H1 (cell line): ENCODE measurements around the gene GALNT1. TPM values are rescaled to one million over a fixed set of nuclear protein-coding genes. Genes with fewer than 3 reads are reported as not detected.

Source experiments
- CTCF ChIA-PET: fragments of 300-600 bp; sonication (Branson Sonifier 250); formaldehyde crosslinking; loops from one replicate; lab custom pipeline; 2021; ENCODE audit not compliant: partially characterized antibody; lab: Charles Lee
- POLR2A ChIA-PET: fragments of 300-600 bp; sonication (Branson Sonifier 250); formaldehyde crosslinking; loops from one replicate; lab custom pipeline; 2021; ENCODE audit warnings: inconsistent platforms; ENCODE audit not compliant: partially characterized antibody; lab: Charles Lee
- DNase-seq, 2 experiments: peaks; one replicate each; pipeline versions ENCODE4 v3.0.0 to v3.0.0-alpha.2; 2010 to 2022; ENCODE audit warnings: low spot score in 2 of 2, low read depth in 1 of 2, mixed read lengths in 1 of 2
- FAIRE-seq: peaks from 2 replicates; lab custom pipeline; 2011; peaks lifted over from hg19 to GRCh38; lab: Jason Lieb, UNC
- H2AFZ ChIP-seq: 2 replicates; pipeline ENCODE4 v1.8.1; 2012; ENCODE audit warnings: low read length, inconsistent platforms
- H2AK5ac ChIP-seq: 2 replicates; pipeline ENCODE4 v1.6.1; 2013; ENCODE audit warnings: low read depth, low read length
- H2BK120ac ChIP-seq: replicated peaks from 2 replicates; pipeline ENCODE3; 2013; ENCODE audit warnings: low read depth, low read length, inconsistent platforms
- H2BK12ac ChIP-seq: 2 replicates; pipeline ENCODE4 v1.6.1; 2013; ENCODE audit warnings: low read depth, low read length
- H2BK15ac ChIP-seq: 2 replicates; pipeline ENCODE4 v1.6.1; 2013; ENCODE audit warnings: low read length
- H2BK20ac ChIP-seq: 2 replicates; pipeline ENCODE4 v1.6.1; 2013; ENCODE audit warnings: low read length
- H2BK5ac ChIP-seq: 2 replicates; pipeline ENCODE4 v1.6.1; 2013; ENCODE audit warnings: low read depth, low read length
- H3K14ac ChIP-seq: 2 replicates; pipeline ENCODE4 v1.6.1; 2013; ENCODE audit warnings: inconsistent platforms; ENCODE audit not compliant: insufficient read length
- H3K18ac ChIP-seq: 2 replicates; pipeline ENCODE4 v1.6.1; 2013; ENCODE audit warnings: low read length; ENCODE audit errors: extremely low read depth
- H3K23ac ChIP-seq: 2 replicates; pipeline ENCODE4 v1.6.1; 2013; ENCODE audit warnings: inconsistent platforms; ENCODE audit not compliant: insufficient read length
- H3K23me2 ChIP-seq: 2 replicates; pipeline ENCODE4 v1.6.1; 2013; ENCODE audit warnings: low read depth, low read length
- H3K27ac ChIP-seq: 2 replicates; pipeline ENCODE4 v1.6.1; 2011; ENCODE audit warnings: low read depth, low read length, inconsistent platforms
- H3K27me3 ChIP-seq, 4 experiments: replicated peaks in 1 of 4; 1 replicate in 1 of 4; 2 replicates in 3 of 4; pipeline versions ENCODE4 v1.6.1 to v1.8.1; 2011 to 2013; ENCODE audit warnings: low read length in 3 of 4, mild to moderate bottlenecking in 3 of 4, inconsistent platforms in 2 of 4, mixed read lengths in 2 of 4, moderate library complexity in 1 of 4; ENCODE audit not compliant: control insufficient read depth in 3 of 4, insufficient read depth in 3 of 4; ENCODE audit errors: extremely low read depth in 1 of 4
- H3K36me3 ChIP-seq, 4 experiments: 2 replicates each; pipeline versions ENCODE4 v1.6.1 to v1.8.1; 2011 to 2013; ENCODE audit warnings: mild to moderate bottlenecking in 4 of 4, low read length in 3 of 4, moderate library complexity in 2 of 4, control low read depth in 1 of 4, inconsistent platforms in 1 of 4; ENCODE audit not compliant: insufficient read depth in 4 of 4, control insufficient read depth in 2 of 4
- H3K4ac ChIP-seq: replicated peaks from 2 replicates; pipeline ENCODE3; 2013; ENCODE audit warnings: low read length, low read depth, mixed read lengths, inconsistent platforms; ENCODE audit not compliant: insufficient read length
- H3K4me1 ChIP-seq, 4 experiments: replicated peaks in 1 of 4; 1 replicate in 1 of 4; 2 replicates in 3 of 4; pipeline versions ENCODE4 v1.6.1 to v1.8.1; 2011 to 2013; ENCODE audit warnings: low read length in 3 of 4, inconsistent platforms in 2 of 4, mixed read lengths in 1 of 4; ENCODE audit not compliant: insufficient read depth in 4 of 4, control insufficient read depth in 3 of 4
- H3K4me2 ChIP-seq, 2 experiments: 2 replicates each; pipeline versions ENCODE4 v1.6.1 to v1.8.1; 2011 to 2013; ENCODE audit warnings: low read depth in 2 of 2, low read length in 2 of 2, control low read depth in 1 of 2, inconsistent platforms in 1 of 2, mild to moderate bottlenecking in 1 of 2; ENCODE audit not compliant: insufficient read depth in 1 of 2
- H3K4me3 ChIP-seq, 4 experiments: fragments of 200-600, 300-600 bp in 1 of 4; sonication (generic), shearing (Covaris generic), sonication (Bioruptor Twin) in 1 of 4; 2 replicates each; pipeline versions ENCODE4 v1.5.1 to v1.8.1; 2011 to 2016; ENCODE audit warnings: low read length in 4 of 4, low read depth in 3 of 4, control low read depth in 2 of 4, inconsistent platforms in 2 of 4, mild to moderate bottlenecking in 2 of 4, mixed read lengths in 1 of 4, moderate library complexity in 1 of 4; ENCODE audit not compliant: insufficient read depth in 2 of 4; ENCODE audit errors: extremely low read depth in 1 of 4
- H3K56ac ChIP-seq: replicated peaks from 2 replicates; pipeline ENCODE3; 2013; ENCODE audit warnings: low read depth, mild to moderate bottlenecking, mixed read lengths, low read length, inconsistent platforms; ENCODE audit not compliant: insufficient read length
- H3K79me1 ChIP-seq: 2 replicates; pipeline ENCODE4 v1.6.1; 2013; ENCODE audit warnings: low read depth, low read length, control low read depth
- H3K79me2 ChIP-seq, 2 experiments: 2 replicates each; pipeline versions ENCODE4 v1.6.1 to v1.8.1; 2012 to 2013; ENCODE audit warnings: low read length in 2 of 2, mild to moderate bottlenecking in 2 of 2, inconsistent platforms in 1 of 2; ENCODE audit not compliant: insufficient read depth in 2 of 2, control insufficient read depth in 1 of 2
- H3K9ac ChIP-seq, 4 experiments: replicated peaks in 1 of 4; 1 replicate in 1 of 4; 2 replicates in 3 of 4; pipeline versions ENCODE4 v1.6.1 to v1.8.1; 2011 to 2013; ENCODE audit warnings: low read depth in 3 of 4, low read length in 3 of 4, control low read depth in 2 of 4, mild to moderate bottlenecking in 2 of 4, moderate library complexity in 2 of 4, inconsistent platforms in 1 of 4; ENCODE audit errors: extremely low read depth in 1 of 4
- H3K9me3 ChIP-seq, 2 experiments: 2 replicates each; pipeline versions ENCODE4 v1.6.1 to v1.8.1; 2012 to 2013; ENCODE audit warnings: mild to moderate bottlenecking in 2 of 2, moderate library complexity in 2 of 2, control low read depth in 1 of 2, inconsistent platforms in 1 of 2, low read depth in 1 of 2, low read length in 1 of 2, mixed read lengths in 1 of 2; ENCODE audit not compliant: insufficient read depth in 2 of 2
- H4K20me1 ChIP-seq, 2 experiments: replicated peaks in 1 of 2; 2 replicates each; pipeline versions ENCODE3 to v1.8.1; 2011 to 2013; ENCODE audit warnings: inconsistent platforms in 2 of 2, low read length in 2 of 2, mild to moderate bottlenecking in 1 of 2; ENCODE audit not compliant: insufficient read depth in 2 of 2, control insufficient read depth in 1 of 2
- H4K5ac ChIP-seq: 2 replicates; pipeline ENCODE4 v1.6.1; 2013; ENCODE audit warnings: low read length, low read depth, mixed read lengths, inconsistent platforms; ENCODE audit not compliant: insufficient read length
- H4K8ac ChIP-seq: 2 replicates; pipeline ENCODE4 v1.8.0; 2013; ENCODE audit warnings: mild to moderate bottlenecking, moderate library complexity, low read length, inconsistent platforms; ENCODE audit not compliant: insufficient read depth; ENCODE audit errors: extremely low read depth
- H4K91ac ChIP-seq: replicated peaks from 2 replicates; pipeline ENCODE3; 2013; ENCODE audit warnings: low read length, mixed read lengths, inconsistent platforms; ENCODE audit not compliant: insufficient read length
- BRCA1 ChIP-seq: IDR thresholded peaks from 2 replicates; pipeline ENCODE4 v1.6.1; 2012; ENCODE audit warnings: low read depth, low read length, improper control_type of control experiment
- HDAC6 ChIP-seq: IDR thresholded peaks from one replicate; pipeline ENCODE4 v1.7.1; 2012; ENCODE audit warnings: low read depth, mild to moderate bottlenecking, inconsistent platforms, low read length, moderate library complexity
- JUN ChIP-seq: IDR thresholded peaks from 2 replicates; pipeline ENCODE4 v1.6.1; 2011; ENCODE audit warnings: low read depth, mild to moderate bottlenecking, improper control_type of control experiment, low read length
- KDM5A ChIP-seq: fragments of 200-600 bp; IDR thresholded peaks from 2 replicates; pipeline ENCODE4 v1.7.1; 2012; ENCODE audit warnings: mild to moderate bottlenecking, low read length, inconsistent platforms, mixed read lengths
- MAFK ChIP-seq: IDR thresholded peaks from 2 replicates; pipeline ENCODE4 v1.6.1; 2012; ENCODE audit warnings: low read depth, mild to moderate bottlenecking, improper control_type of control experiment, low read length
- MAX ChIP-seq: IDR thresholded peaks from 2 replicates; pipeline ENCODE4 v1.6.1; 2012; ENCODE audit warnings: inconsistent platforms
- POLR2AphosphoS5 ChIP-seq: IDR thresholded peaks from 2 replicates; pipeline ENCODE4 v1.6.1; 2011; ENCODE audit warnings: low read depth, low read length
- RAD21 ChIP-seq, 2 experiments: IDR thresholded peaks in 1 of 2; conservative IDR thresholded peaks in 1 of 2; 2 replicates each; pipeline ENCODE4 v1.6.1; 2011; ENCODE audit warnings: low read depth in 2 of 2, low read length in 2 of 2, improper control_type of control experiment in 1 of 2, inconsistent platforms in 1 of 2, mild to moderate bottlenecking in 1 of 2, moderate library complexity in 1 of 2
- RBBP5 ChIP-seq: IDR thresholded peaks from 2 replicates; pipeline ENCODE4 v1.7.1; 2012; ENCODE audit warnings: low read depth, mild to moderate bottlenecking, inconsistent platforms, low read length, moderate library complexity, borderline replicate concordance
- RFX5 ChIP-seq: IDR thresholded peaks from 2 replicates; pipeline ENCODE4 v1.6.1; 2011; ENCODE audit warnings: low read depth, low read length, improper control_type of control experiment, borderline replicate concordance
- SP2 ChIP-seq: IDR thresholded peaks from 2 replicates; pipeline ENCODE4 v1.6.1; 2012; ENCODE audit warnings: mild to moderate bottlenecking, low read length, inconsistent platforms
- SRF ChIP-seq: IDR thresholded peaks from 2 replicates; pipeline ENCODE4 v1.6.1; 2011; ENCODE audit warnings: mild to moderate bottlenecking, low read depth, low read length, moderate library complexity
- WGBS, 2 experiments: shearing (Covaris generic) in 1 of 2; methylation state at CpG; one replicate each; pipeline versions ENCODE4 v1.1.6 to v1.1.7; 2013 to 2015; ENCODE audit warnings: low lambda C conversion rate in 2 of 2, mixed read lengths in 2 of 2, inconsistent platforms in 1 of 2, low coverage in 1 of 2, missing lambda C conversion rate in 1 of 2; ENCODE audit not compliant: insufficient replicate concordance in 2 of 2, insufficient coverage in 1 of 2, insufficient read length in 1 of 2; ENCODE audit errors: extremely low coverage in 1 of 2, missing lambda C conversion rate in 1 of 2; 5-methylcytosine and 5-hydroxymethylcytosine counted together
- polyA plus RNA-seq, 7 experiments: library from polyadenylated mRNA; depleted of rRNA in 3 of 7; stranded (reverse) in 5 of 7; unstranded in 2 of 7; fragments of >200 nt in 5 of 7; fragments of 200-250 nt in 2 of 7; gene quantifications; 1 replicate in 5 of 7; 2 replicates in 1 of 7; 4 replicates in 1 of 7; pipeline versions ENCODE4 v1.2.1 to v1.2.3, GENCODE V29; 2011 to 2013; ENCODE audit warnings: missing spikeins in 2 of 7, mixed read lengths in 2 of 7
- total RNA-seq: library from RNA; stranded (reverse); fragmentation: NEBNext Ultra II Directional; extraction: Animal tissue kit (Norgen Biotek cat#: 25700); gene quantifications from 2 replicates; pipeline ENCODE4 v1.2.1, GENCODE V29; 2021
- TF ChIP-seq, protein P1 (sequence below): IDR thresholded peaks from 2 replicates; pipeline ENCODE4 v1.6.1; 2011; ENCODE audit warnings: low read depth, mild to moderate bottlenecking, low read length; ENCODE audit not compliant: insufficient read depth

Gene GALNT1
- total and polyA plus RNA-seq, 2 of the 8 experiments (the other 6 are each of a cell fraction or from before 2014, with no cell fraction given) = 22.4 to 101 TPM

DNA sequence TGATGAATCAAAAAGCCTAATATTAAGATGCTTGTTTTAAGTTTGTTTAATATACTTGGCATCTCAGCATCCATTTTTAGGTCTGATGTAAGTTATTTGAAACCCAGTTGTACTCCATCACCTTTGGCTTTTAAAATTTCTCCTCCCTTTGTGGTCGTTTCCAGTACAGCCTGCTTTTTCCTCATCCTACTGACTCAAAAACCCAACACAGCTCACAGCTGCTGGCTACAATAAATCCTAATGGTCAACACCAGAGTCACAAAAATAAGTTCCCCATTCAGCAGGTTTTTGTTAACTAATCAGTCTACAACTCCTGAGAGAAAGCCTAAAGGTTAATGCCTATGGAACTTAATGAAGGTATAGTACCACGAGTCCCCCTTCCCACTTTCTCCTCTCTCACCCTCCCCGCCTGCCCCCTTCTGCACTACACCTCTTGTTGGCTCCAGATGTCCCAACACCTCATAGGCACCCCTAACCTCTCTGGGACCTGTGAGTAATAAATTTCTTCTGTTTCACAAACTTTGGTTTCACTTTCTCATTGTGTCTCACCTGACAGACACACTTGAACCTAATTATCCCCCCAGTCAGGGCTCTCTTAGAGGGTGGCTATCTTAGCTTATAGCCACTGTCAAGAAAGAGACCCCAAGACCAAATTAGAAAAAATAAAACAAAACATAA, 148.6 kb downstream of the GALNT1 start:
- DNase-seq (no peak), FAIRE-seq (no peak)
- H4K20me1 ChIP-seq = no peaks in the 10 kb centered on the region
- no peaks in the 10 kb centered on the region for H3K79me1 ChIP-seq
- no peak overlapping the region for H3K23ac ChIP-seq
- H3K18ac ChIP-seq = no peak overlapping the region
- no peaks in the 10 kb centered on the region for H3K79me2 ChIP-seq
- no peak overlapping the region for H2AFZ ChIP-seq
- H2BK5ac ChIP-seq = no peak overlapping the region
- no peaks in the 10 kb centered on the region for H3K27me3 ChIP-seq
- no peak overlapping the region for H2AK5ac ChIP-seq
- no peak overlapping the region for H3K27ac ChIP-seq
- H4K5ac ChIP-seq = no peak overlapping the region
- H3K14ac ChIP-seq = no peak overlapping the region
- no peak overlapping the region for H3K56ac ChIP-seq
- no peak overlapping the region for H4K91ac ChIP-seq
- 82% methylated on average over 3 of the region's 3 CpGs; no CpG with 5 or more reads in 1 of the 2 experiments for WGBS, 2 experiments
- no peaks in the 10 kb centered on the region for H3K4me1 ChIP-seq
- no peak overlapping the region for H2BK120ac ChIP-seq
- no peak overlapping the region for H2BK20ac ChIP-seq
- ChIA-PET CTCF (interaction anchor here (0.6 to 1.1 kb wide), 2 partner anchors 322 to 604 kb away, joined by 3 to 4 read pairs; no protein-coding TSS in a partner anchor), POLR2A (interaction anchor here (1.0 kb wide), 1 partner anchor 62 kb away, joined by 3 read pairs; no protein-coding TSS in a partner anchor)
- H3K23me2 ChIP-seq = no peaks in the 10 kb centered on the region
- peaks cover 3% of the 10 kb centered on the region in 2 experiments; a peak in 1 of 4 replicates for H3K9me3 ChIP-seq
- no peaks in the 10 kb centered on the region for H3K36me3 ChIP-seq
- no peak overlapping the region for H4K8ac ChIP-seq
- no peak overlapping the region for H2BK15ac ChIP-seq
- H3K4me2 ChIP-seq = no peak overlapping the region
- H3K4ac ChIP-seq = no peak overlapping the region
- no peak overlapping the region for H2BK12ac ChIP-seq
- no peak overlapping the region for H3K9ac ChIP-seq
- no peak overlapping the region for H3K4me3 ChIP-seq
- TF ChIP-seq MAX (no peak), SRF (no peak), BRCA1 (no peak), RBBP5 (no peak), MAFK (no peak), SP2 (no peak), KDM5A (no peak), HDAC6 (no peak), RAD21 (IDR thresholded peaks at IDR 0.05 in 1 of 2, conservative IDR thresholded peaks at IDR 0.05 in 1 of 2; ENCODE audit: low read depth in 2 of 2, low read length in 2 of 2) (no peak), POLR2AphosphoS5 (no peak), RFX5 (no peak), JUN (no peak)
- TF ChIP-seq, protein P1, sequence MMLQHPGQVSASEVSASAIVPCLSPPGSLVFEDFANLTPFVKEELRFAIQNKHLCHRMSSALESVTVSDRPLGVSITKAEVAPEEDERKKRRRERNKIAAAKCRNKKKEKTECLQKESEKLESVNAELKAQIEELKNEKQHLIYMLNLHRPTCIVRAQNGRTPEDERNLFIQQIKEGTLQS = no peak
